ENCODE measurements around the gene MSANTD1.

DNA sequence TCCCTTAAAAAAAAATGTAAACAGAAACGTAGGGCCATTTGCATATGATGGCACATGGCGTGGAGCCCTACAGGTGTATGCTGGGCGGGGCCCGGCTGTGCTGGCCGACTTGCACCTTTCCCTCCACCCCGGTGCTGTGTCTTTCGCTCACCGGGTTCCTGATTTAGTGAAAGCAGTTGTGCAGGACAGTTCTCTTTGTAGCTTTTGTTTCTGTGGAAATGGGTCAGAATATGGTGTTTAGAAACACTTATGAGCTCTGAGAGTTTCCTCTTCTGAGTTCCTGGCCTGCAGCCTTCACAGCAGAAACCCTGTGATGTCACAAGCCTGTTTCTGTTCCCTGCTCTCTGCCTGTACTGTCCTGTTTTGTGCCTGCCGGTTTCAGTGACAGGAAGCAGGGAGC, 22.5 kb upstream of the MSANTD1 start:
- TF ChIP-seq, protein P1, sequence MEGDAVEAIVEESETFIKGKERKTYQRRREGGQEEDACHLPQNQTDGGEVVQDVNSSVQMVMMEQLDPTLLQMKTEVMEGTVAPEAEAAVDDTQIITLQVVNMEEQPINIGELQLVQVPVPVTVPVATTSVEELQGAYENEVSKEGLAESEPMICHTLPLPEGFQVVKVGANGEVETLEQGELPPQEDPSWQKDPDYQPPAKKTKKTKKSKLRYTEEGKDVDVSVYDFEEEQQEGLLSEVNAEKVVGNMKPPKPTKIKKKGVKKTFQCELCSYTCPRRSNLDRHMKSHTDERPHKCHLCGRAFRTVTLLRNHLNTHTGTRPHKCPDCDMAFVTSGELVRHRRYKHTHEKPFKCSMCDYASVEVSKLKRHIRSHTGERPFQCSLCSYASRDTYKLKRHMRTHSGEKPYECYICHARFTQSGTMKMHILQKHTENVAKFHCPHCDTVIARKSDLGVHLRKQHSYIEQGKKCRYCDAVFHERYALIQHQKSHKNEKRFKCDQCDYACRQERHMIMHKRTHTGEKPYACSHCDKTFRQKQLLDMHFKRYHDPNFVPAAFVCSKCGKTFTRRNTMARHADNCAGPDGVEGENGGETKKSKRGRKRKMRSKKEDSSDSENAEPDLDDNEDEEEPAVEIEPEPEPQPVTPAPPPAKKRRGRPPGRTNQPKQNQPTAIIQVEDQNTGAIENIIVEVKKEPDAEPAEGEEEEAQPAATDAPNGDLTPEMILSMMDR (conservative IDR thresholded peaks at IDR 0.05): no peak
- TF ChIP-seq ZFX (IDR thresholded peaks at IDR 0.05): no peak

Data from C4-2B (cell line).